ACC112 (cell line): Measurements from ENCODE around the gene TNFRSF12A.

ENCODE experiments used
- H2AFZ ChIP-seq: fragments of 200-600 bp; sonication (generic); one replicate; pipeline ENCODE4 v1.6.0; 2017; ENCODE audit warnings: antibody characterized with exemption, low read length; ENCODE audit not compliant: unreplicated experiment
- H3K27ac ChIP-seq: fragments of 200-600 bp; sonication (generic); 2 replicates; pipeline ENCODE4 v1.5.1; 2014; ENCODE audit warnings: low read depth, mild to moderate bottlenecking, antibody characterized with exemption, low read length, moderate library complexity
- H3K27me3 ChIP-seq: fragments of 200-600 bp; sonication (generic); 2 replicates; pipeline ENCODE4 v1.6.1; 2014; ENCODE audit warnings: mild to moderate bottlenecking, antibody characterized with exemption, low read length, moderate library complexity, mixed read lengths; ENCODE audit not compliant: insufficient read depth
- H3K36me3 ChIP-seq: fragments of 200-600 bp; sonication (generic); 2 replicates; pipeline ENCODE4 v1.6.1; 2016; ENCODE audit warnings: mild to moderate bottlenecking, antibody characterized with exemption, low read length, moderate library complexity, mixed read lengths; ENCODE audit not compliant: insufficient read depth
- H3K4me1 ChIP-seq: fragments of 200-600 bp; sonication (generic); one replicate; pipeline ENCODE4 v1.6.1; 2016; ENCODE audit warnings: low read length, mixed read lengths; ENCODE audit not compliant: insufficient read depth, unreplicated experiment, control insufficient read depth
- H3K4me3 ChIP-seq: fragments of 200-600 bp; sonication (generic); 2 replicates; pipeline ENCODE4 v1.5.1; 2014; ENCODE audit warnings: mild to moderate bottlenecking, low read depth, low read length
- H3K79me2 ChIP-seq: fragments of 200-600 bp; sonication (generic); one replicate; pipeline ENCODE4 v1.6.0; 2016; ENCODE audit warnings: low read length; ENCODE audit not compliant: control insufficient read depth, unreplicated experiment, insufficient read depth

The TNFRSF12A gene

GRCh38 chr16:2976673-2977072, 43.5 kb upstream of the TNFRSF12A start:
- Histone ChIP-seq H2AFZ (no peak overlapping the region), H3K27ac (no peak overlapping the region), H3K27me3 (no peaks in the 10 kb centered on the region), H3K36me3 (no peaks in the 10 kb centered on the region), H3K4me1 (peaks cover 7% of the 10 kb centered on the region), H3K79me2 (peaks cover 7% of the 10 kb centered on the region), H3K4me3 (no peak overlapping the region)

GRCh38 chr16:2977440-2977839, 42.7 kb upstream of the TNFRSF12A start:
- H3K4me3 ChIP-seq = no peak overlapping the region
- H3K27me3 ChIP-seq = no peaks in the 10 kb centered on the region
- H3K36me3 ChIP-seq = no peaks in the 10 kb centered on the region
- H2AFZ ChIP-seq = no peak overlapping the region
- H3K79me2 ChIP-seq = peaks cover 7% of the 10 kb centered on the region
- peaks cover 7% of the 10 kb centered on the region for H3K4me1 ChIP-seq
- no peak overlapping the region for H3K27ac ChIP-seq

- Histone ChIP-seq H3K4me1 (peaks cover 7% of the 10 kb centered on the region), H3K79me2 (peaks cover 7% of the 10 kb centered on the region), H3K4me3 (peak overlapping the region; percentile 94), H3K36me3 (no peaks in the 10 kb centered on the region), H3K27me3 (no peaks in the 10 kb centered on the region), H3K27ac (no peak overlapping the region), H2AFZ (peak overlapping the region; percentile 55)
Observed at GRCh38 chr16:2979669-2980226, 40.4 kb upstream of the TNFRSF12A start.

GRCh38 chr16:2980227-2981176, 39.7 kb upstream of the TNFRSF12A start, which contains the start of gene PKMYT1:
PKMYT1 (minus strand) TSS chr16:2980446; CDS start chr16:2979657, 789 bp downstream.
- H2AFZ ChIP-seq = peak within 1 kb of the TSS; percentile 77
- peak within 1 kb of the TSS; percentile 94 for H3K4me3 ChIP-seq
- no peaks in the 10 kb centered on the region for H3K27me3 ChIP-seq
- peaks cover 7% of the 10 kb centered on the region for H3K79me2 ChIP-seq
- no peaks in the 10 kb centered on the region for H3K36me3 ChIP-seq
- H3K4me1 ChIP-seq = peaks cover 7% of the 10 kb centered on the region
- H3K27ac ChIP-seq = peak within 1 kb of the TSS; percentile 46; the same call in 1 of the 2 replicates

- peaks cover 7% of the 10 kb centered on the region for H3K4me1 ChIP-seq
- no peaks in the 10 kb centered on the region for H3K27me3 ChIP-seq
- no peaks in the 10 kb centered on the region for H3K36me3 ChIP-seq
- H2AFZ ChIP-seq = no peak overlapping the region
- H3K27ac ChIP-seq = no peak overlapping the region
- peaks cover 7% of the 10 kb centered on the region for H3K79me2 ChIP-seq
- H3K4me3 ChIP-seq = peak overlapping the region; percentile 94
Observed at GRCh38 chr16:2981177-2981898, 38.8 kb upstream of the TNFRSF12A start.

- Histone ChIP-seq H3K4me1 (peaks cover 7% of the 10 kb centered on the region), H2AFZ (no peak overlapping the region), H3K79me2 (peaks cover 7% of the 10 kb centered on the region), H3K27ac (no peak overlapping the region), H3K27me3 (no peaks in the 10 kb centered on the region), H3K36me3 (no peaks in the 10 kb centered on the region), H3K4me3 (no peak overlapping the region)
Observed at GRCh38 chr16:2981899-2982250, 38.3 kb upstream of the TNFRSF12A start.

GRCh38 chr16:2982402-2982801, 37.8 kb upstream of the TNFRSF12A start:
- Histone ChIP-seq H3K79me2 (peaks cover 7% of the 10 kb centered on the region), H2AFZ (no peak overlapping the region), H3K4me1 (peaks cover 7% of the 10 kb centered on the region), H3K36me3 (no peaks in the 10 kb centered on the region), H3K4me3 (no peak overlapping the region), H3K27me3 (no peaks in the 10 kb centered on the region), H3K27ac (no peak overlapping the region)

- Histone ChIP-seq H3K27ac (no peak overlapping the region), H3K4me3 (peak overlapping the region; percentile 32; the same call in 1 of the 2 replicates), H3K36me3 (no peaks in the 10 kb centered on the region), H3K79me2 (peaks cover 7% of the 10 kb centered on the region), H2AFZ (no peak overlapping the region), H3K4me1 (peaks cover 7% of the 10 kb centered on the region), H3K27me3 (no peaks in the 10 kb centered on the region)
Observed at GRCh38 chr16:2983706-2984136, 36.4 kb upstream of the TNFRSF12A start.

- no peak overlapping the region for H3K27ac ChIP-seq
- H3K27me3 ChIP-seq = 0 out of 2 replicates have a peak, but pooled peaks cover 1% of the 10 kb centered on the region
- no peaks in the 10 kb centered on the region for H3K79me2 ChIP-seq
- no peak overlapping the region for H3K4me3 ChIP-seq
- H2AFZ ChIP-seq = no peak overlapping the region
- peaks cover 7% of the 10 kb centered on the region for H3K4me1 ChIP-seq
- H3K36me3 ChIP-seq = no peaks in the 10 kb centered on the region
Observed at GRCh38 chr16:2985462-2985861, 34.7 kb upstream of the TNFRSF12A start.

- peaks cover 5% of the 10 kb centered on the region for H3K4me1 ChIP-seq
- H3K27ac ChIP-seq = no peak overlapping the region
Observed at GRCh38 chr16:2985893-2986355, 34.2 kb upstream of the TNFRSF12A start.

More at GRCh38 chr16:2985893-2986355, 34.2 kb upstream of the TNFRSF12A start:
- H2AFZ ChIP-seq = no peak overlapping the region
- no peaks in the 10 kb centered on the region for H3K36me3 ChIP-seq
- no peak overlapping the region for H3K4me3 ChIP-seq
- 0 out of 2 replicates have a peak, but pooled peaks cover 3% of the 10 kb centered on the region for H3K27me3 ChIP-seq
- H3K79me2 ChIP-seq = no peaks in the 10 kb centered on the region
